Measurements from ENCODE around the gene JMJD7.

JMJD7 gene

GRCh38 chr15:41791547-41791937 is 36.4 kb upstream of the JMJD7 start:
- Histone ChIP-seq H3K36me3 (ENCODE audit: insufficient read depth, low read length) (no peaks in the 10 kb centered on the region), H3K4me1 (ENCODE audit: insufficient read depth, low read length, poor library complexity, severe bottlenecking) (peaks cover 67% of the 10 kb centered on the region), H3F3A (ENCODE audit: low read depth) (peaks cover 5% of the 10 kb centered on the region), H3K9me3 (ENCODE audit: insufficient read depth, low read depth, low read length) (no peaks in the 10 kb centered on the region), H4K20me1 (ENCODE audit: insufficient read depth, low read length, poor library complexity, severe bottlenecking) (no peaks in the 10 kb centered on the region), H3K9me2 (replicated peaks; ENCODE audit: low read depth, low read length) (no peaks in the 10 kb centered on the region), H3K9ac (ENCODE audit: low read depth, low read length, poor library complexity, severe bottlenecking) (peak overlapping the region; percentile 76), H3K4me3 (ENCODE audit: low read length, poor library complexity, severe bottlenecking) (peak overlapping the region; percentile 33), H3K79me2 (ENCODE audit: insufficient read depth, low read length) (peaks cover 62% of the 10 kb centered on the region; the same call in 1 of the 2 replicates), H3K4me2 (ENCODE audit: low read depth, low read length, poor library complexity, severe bottlenecking) (peak overlapping the region; percentile 61), H3K27me3 (ENCODE audit: insufficient read depth, low read length, poor library complexity, severe bottlenecking) (no peaks in the 10 kb centered on the region), H2AFZ (ENCODE audit: low read length) (no peak overlapping the region)
- no peak for TF ChIP-seq EZH2phosphoT487 (IDR thresholded peaks at IDR 0.05; ENCODE audit: borderline replicate concordance)
- TF ChIP-seq CTCF (conservative IDR thresholded peaks at IDR 0.05; ENCODE audit: low read length), result no peak

GRCh38 chr15:41792000-41792637 is 35.8 kb upstream of the JMJD7 start:
- TF ChIP-seq CTCF (conservative IDR thresholded peaks at IDR 0.05; ENCODE audit: low read length) (no peak), EZH2phosphoT487 (IDR thresholded peaks at IDR 0.05; ENCODE audit: borderline replicate concordance) (no peak)
- no peak overlapping the region for H2AFZ ChIP-seq (ENCODE audit: low read length)
- H3F3A ChIP-seq (ENCODE audit: low read depth), result peaks cover 5% of the 10 kb centered on the region
- peak overlapping the region; percentile 76 for H3K9ac ChIP-seq (ENCODE audit: low read depth, low read length, poor library complexity, severe bottlenecking)
- peaks cover 61% of the 10 kb centered on the region; the same call in 1 of the 2 replicates for H3K79me2 ChIP-seq (ENCODE audit: insufficient read depth, low read length)
- H3K27me3 ChIP-seq (ENCODE audit: insufficient read depth, low read length, poor library complexity, severe bottlenecking), result no peaks in the 10 kb centered on the region
- peak overlapping the region; percentile 61 for H3K4me2 ChIP-seq (ENCODE audit: low read depth, low read length, poor library complexity, severe bottlenecking)
- H3K4me1 ChIP-seq (ENCODE audit: insufficient read depth, low read length, poor library complexity, severe bottlenecking), result peaks cover 73% of the 10 kb centered on the region
- no peaks in the 10 kb centered on the region for H4K20me1 ChIP-seq (ENCODE audit: insufficient read depth, low read length, poor library complexity, severe bottlenecking)
- H3K4me3 ChIP-seq (ENCODE audit: low read length, poor library complexity, severe bottlenecking), result no peak overlapping the region
- H3K9me3 ChIP-seq (ENCODE audit: insufficient read depth, low read depth, low read length), result no peaks in the 10 kb centered on the region
- H3K36me3 ChIP-seq (ENCODE audit: insufficient read depth, low read length), result no peaks in the 10 kb centered on the region
- no peaks in the 10 kb centered on the region for H3K9me2 ChIP-seq (replicated peaks; ENCODE audit: low read depth, low read length)

- Histone ChIP-seq H3K9ac (ENCODE audit: low read depth, low read length, poor library complexity, severe bottlenecking) (no peak overlapping the region), H3K4me1 (ENCODE audit: insufficient read depth, low read length, poor library complexity, severe bottlenecking) (peaks cover 76% of the 10 kb centered on the region), H4K20me1 (ENCODE audit: insufficient read depth, low read length, poor library complexity, severe bottlenecking) (no peaks in the 10 kb centered on the region), H2AFZ (ENCODE audit: low read length) (no peak overlapping the region), H3K79me2 (ENCODE audit: insufficient read depth, low read length) (peaks cover 49% of the 10 kb centered on the region; the same call in 1 of the 2 replicates), H3K9me2 (replicated peaks; ENCODE audit: low read depth, low read length) (no peaks in the 10 kb centered on the region), H3K4me2 (ENCODE audit: low read depth, low read length, poor library complexity, severe bottlenecking) (no peak overlapping the region), H3K36me3 (ENCODE audit: insufficient read depth, low read length) (no peaks in the 10 kb centered on the region), H3F3A (ENCODE audit: low read depth) (peaks cover 5% of the 10 kb centered on the region), H3K9me3 (ENCODE audit: insufficient read depth, low read depth, low read length) (no peaks in the 10 kb centered on the region), H3K4me3 (ENCODE audit: low read length, poor library complexity, severe bottlenecking) (no peak overlapping the region), H3K27me3 (ENCODE audit: insufficient read depth, low read length, poor library complexity, severe bottlenecking) (no peaks in the 10 kb centered on the region)
- TF ChIP-seq CTCF (conservative IDR thresholded peaks at IDR 0.05; ENCODE audit: low read length) (no peak), EZH2phosphoT487 (IDR thresholded peaks at IDR 0.05; ENCODE audit: borderline replicate concordance) (no peak)
Observed at GRCh38 chr15:41794081-41794480, 33.8 kb upstream of the JMJD7 start.

Data from Loucy (cell line).